CD4-positive, CD25-positive, alpha-beta regulatory T cell (primary cell): ENCODE data around the gene CCL3. TPM values are rescaled to one million over a fixed set of nuclear protein-coding genes. Genes with fewer than 3 reads are reported as not detected.
A peak's percentile ranks its signal among the peaks of the same experiment; 100 is the strongest.
"Not testable (repeated sequence)": the region's sequence is repeated elsewhere in the genome, so short reads cannot be mapped to it uniquely, and the experiment has no call there.

Experiments used
- ATAC-seq, 2 donors: fragments of 150-1000 bp; cut with Tn5 transposase; one replicate each; pipeline ENCODE4 v1.10.0; 2021; ENCODE audit warnings: low read depth in 2 of 2, moderate number of reproducible peaks in 2 of 2, moderate library complexity in 1 of 2
- DNase-seq, 3 donors: peaks; one replicate each; pipeline versions ENCODE4 v3.0.0 to v3.0.0-alpha.2; 2012 to 2022; ENCODE audit warnings: mixed read lengths in 1 of 3
- H3K27ac ChIP-seq: one replicate; pipeline ENCODE4 v1.7.0; 2013; ENCODE audit warnings: mild to moderate bottlenecking, low read length; ENCODE audit not compliant: insufficient read depth, poor library complexity, severe bottlenecking
- H3K27me3 ChIP-seq: one replicate; pipeline ENCODE4 v1.7.0; 2013; ENCODE audit warnings: low read length; ENCODE audit not compliant: control insufficient read depth, insufficient read depth
- H3K36me3 ChIP-seq: one replicate; pipeline ENCODE4 v1.7.0; 2013; ENCODE audit warnings: mild to moderate bottlenecking, low read length, moderate library complexity; ENCODE audit not compliant: control insufficient read depth, insufficient read depth
- H3K4me1 ChIP-seq: 2 replicates; pipeline ENCODE4 v1.7.0; 2013; ENCODE audit warnings: mild to moderate bottlenecking, low read length; ENCODE audit not compliant: insufficient read depth, control insufficient read depth, poor library complexity, severe bottlenecking
- H3K4me3 ChIP-seq: one replicate; pipeline ENCODE4 v1.7.0; 2013; ENCODE audit warnings: low read depth, mild to moderate bottlenecking, low read length, moderate library complexity
- H3K9me3 ChIP-seq, 2 experiments: 1 replicate in 1 of 2; 2 replicates in 1 of 2; pipeline ENCODE4 v1.7.0; 2013; ENCODE audit warnings: low read length in 2 of 2, mild to moderate bottlenecking in 1 of 2, moderate library complexity in 1 of 2; ENCODE audit not compliant: control insufficient read depth in 2 of 2
- H3K27ac Mint-ChIP-seq, 3 donors: one replicate each; pipeline ENCODE4 v1.8.0; 2020 to 2022; ENCODE audit warnings: mild to moderate bottlenecking in 3 of 3, mixed read lengths in 3 of 3, moderate library complexity in 2 of 3
- H3K27me3 Mint-ChIP-seq: one replicate; pipeline ENCODE4 v1.8.0; 2022; ENCODE audit warnings: mild to moderate bottlenecking, mixed read lengths
- H3K36me3 Mint-ChIP-seq: one replicate; pipeline ENCODE4 v1.8.0; 2020; ENCODE audit warnings: mixed read lengths
- H3K4me1 Mint-ChIP-seq, 4 donors: one replicate each; pipeline ENCODE4 v1.8.0; 2020 to 2022; ENCODE audit warnings: mixed read lengths in 4 of 4, mild to moderate bottlenecking in 1 of 4
- H3K4me3 Mint-ChIP-seq, 4 donors: one replicate each; pipeline ENCODE4 v1.8.0; 2020 to 2022; ENCODE audit warnings: mild to moderate bottlenecking in 4 of 4, mixed read lengths in 4 of 4, moderate library complexity in 3 of 4
- H3K9me3 Mint-ChIP-seq, 7 donors: one replicate each; pipeline ENCODE4 v1.8.0; 2020 to 2022; ENCODE audit warnings: mixed read lengths in 7 of 7, mild to moderate bottlenecking in 3 of 7, moderate library complexity in 2 of 7
- polyA plus RNA-seq, 4 donors: library from polyadenylated mRNA; unstranded; fragments of 300-500 nt; fragmentation: Illumina TruSeq; gene quantifications; one replicate each; pipeline ENCODE4 v1.2.3, GENCODE V29; 2021
- total RNA-seq: library from RNA; stranded (reverse); gene quantifications from one replicate; pipeline ENCODE4 v1.2.3, GENCODE V29; 2022

The CCL3 gene
- total and polyA plus RNA-seq, 5 donors from 2014 or later = 0.45 TPM; not detected in 4

- H3K27me3 ChIP-seq = peaks cover under 1% of the 10 kb centered on the region
- H3K9me3 Mint-ChIP-seq = peaks cover 0 to 16% (median 6%) of the 10 kb centered on the region in 7 donors
Measured at GRCh38 chr17:36123431-36123830, 33.5 kb upstream of the CCL3 start.

GRCh38 chr17:36121099-36121498 is 31.2 kb upstream of the CCL3 start:
- H3K27ac ChIP-seq, H3K27ac Mint-ChIP-seq, H3K4me1 ChIP-seq, H3K9me3 ChIP-seq, H3K4me1 Mint-ChIP-seq, H3K27me3 ChIP-seq, H3K4me3 Mint-ChIP-seq, ATAC-seq, H3K36me3 ChIP-seq, DNase-seq, H3K4me3 ChIP-seq, H3K36me3 Mint-ChIP-seq: not testable (repeated sequence)
- Mint-ChIP-seq H3K9me3 (peaks cover 0 to 10% (median 6%) of the 10 kb centered on the region in 7 donors), H3K27me3 (peaks cover 16% of the 10 kb centered on the region)

More at GRCh38 chr17:36123431-36123830, 33.5 kb upstream of the CCL3 start:
- H3K36me3 ChIP-seq = no peaks in the 10 kb centered on the region
- H3K27ac Mint-ChIP-seq = no peak overlapping the region
- peaks cover 16% of the 10 kb centered on the region for H3K27me3 Mint-ChIP-seq
- H3K36me3 Mint-ChIP-seq = no peaks in the 10 kb centered on the region
- no peak overlapping the region for H3K27ac ChIP-seq
- no peak for DNase-seq
- H3K4me1 Mint-ChIP-seq = no peaks in the 10 kb centered on the region
- H3K4me3 Mint-ChIP-seq = no peak overlapping the region
- peaks cover 6% of the 10 kb centered on the region in 2 experiments for H3K9me3 ChIP-seq
- no peaks in the 10 kb centered on the region for H3K4me1 ChIP-seq
- ATAC-seq = no peak
- H3K4me3 ChIP-seq = no peak overlapping the region

- no peak overlapping the region for H3K27ac ChIP-seq
- no peaks in the 10 kb centered on the region for H3K36me3 Mint-ChIP-seq
- no peak for ATAC-seq
Measured at GRCh38 chr17:36120221-36120620, 30.3 kb upstream of the CCL3 start.

GRCh38 chr17:36118477-36119353 is 28.8 kb upstream of the CCL3 start:
- no peaks in the 10 kb centered on the region for H3K4me1 Mint-ChIP-seq
- no peak for DNase-seq
- H3K27ac ChIP-seq = no peak overlapping the region
- peaks cover 2% of the 10 kb centered on the region for H3K27me3 ChIP-seq
- no peaks in the 10 kb centered on the region for H3K4me1 ChIP-seq
- no peaks in the 10 kb centered on the region for H3K36me3 ChIP-seq
- H3K4me3 ChIP-seq = no peak overlapping the region
- H3K9me3 Mint-ChIP-seq = peaks cover 0 to 6% (median 2%) of the 10 kb centered on the region in 7 donors
- H3K27me3 Mint-ChIP-seq = peaks cover 12% of the 10 kb centered on the region
- H3K27ac Mint-ChIP-seq = no peak overlapping the region
- H3K9me3 ChIP-seq = no peaks in the 10 kb centered on the region
- no peaks in the 10 kb centered on the region for H3K36me3 Mint-ChIP-seq
- ATAC-seq = no peak
- H3K4me3 Mint-ChIP-seq = no peak overlapping the region

More at GRCh38 chr17:36120221-36120620, 30.3 kb upstream of the CCL3 start:
- DNase-seq = no peak
- Histone ChIP-seq H3K27me3 (peaks cover 2% of the 10 kb centered on the region), H3K4me3 (no peak overlapping the region), H3K9me3 (peaks cover 0 to under 1% of the 10 kb centered on the region in 2 experiments), H3K4me1 (no peaks in the 10 kb centered on the region), H3K36me3 (no peaks in the 10 kb centered on the region)
- Mint-ChIP-seq H3K27me3 (peaks cover 11% of the 10 kb centered on the region), H3K9me3 (peaks cover 0 to 6% (median 0%) of the 10 kb centered on the region in 7 donors), H3K27ac (peak overlapping the region in 1 of 3 donors; percentile 3), H3K4me3 (no peak overlapping the region), H3K4me1 (no peaks in the 10 kb centered on the region)

- H3K9me3 Mint-ChIP-seq = peaks cover 0 to 6% (median 0%) of the 10 kb centered on the region in 7 donors
- no peak overlapping the region for H3K27ac ChIP-seq
- H3K27me3 ChIP-seq = peaks cover 2% of the 10 kb centered on the region
- DNase-seq (no peak), ATAC-seq (no peak)
- H3K4me3 Mint-ChIP-seq = no peak overlapping the region
- no peaks in the 10 kb centered on the region for H3K4me1 ChIP-seq
- H3K9me3 ChIP-seq = no peaks in the 10 kb centered on the region
- peaks cover 8% of the 10 kb centered on the region for H3K27me3 Mint-ChIP-seq
- H3K4me3 ChIP-seq = no peak overlapping the region
- H3K4me1 Mint-ChIP-seq = no peaks in the 10 kb centered on the region
- no peaks in the 10 kb centered on the region for H3K36me3 Mint-ChIP-seq
- H3K27ac Mint-ChIP-seq = no peak overlapping the region
- no peaks in the 10 kb centered on the region for H3K36me3 ChIP-seq
Measured at GRCh38 chr17:36117505-36118382, 27.8 kb upstream of the CCL3 start.

- not testable (repeated sequence) for DNase-seq, H3K4me3 Mint-ChIP-seq, H3K9me3 Mint-ChIP-seq, H3K4me1 ChIP-seq, H3K27ac ChIP-seq, H3K4me1 Mint-ChIP-seq, H3K4me3 ChIP-seq, H3K27me3 ChIP-seq, H3K9me3 ChIP-seq, H3K27ac Mint-ChIP-seq, ATAC-seq, H3K36me3 ChIP-seq, H3K27me3 Mint-ChIP-seq, H3K36me3 Mint-ChIP-seq
Measured at GRCh38 chr17:36115649-36115977, 25.7 kb upstream of the CCL3 start.

- H3K4me1 ChIP-seq, H3K4me3 ChIP-seq, H3K9me3 ChIP-seq, H3K27ac Mint-ChIP-seq, H3K27me3 Mint-ChIP-seq, H3K4me3 Mint-ChIP-seq, DNase-seq, H3K27ac ChIP-seq, H3K36me3 ChIP-seq, H3K36me3 Mint-ChIP-seq, H3K27me3 ChIP-seq, H3K4me1 Mint-ChIP-seq, ATAC-seq, H3K9me3 Mint-ChIP-seq: not testable (repeated sequence)
Measured at GRCh38 chr17:36114971-36115648, 25.2 kb upstream of the CCL3 start.
